ENCODE measurements around the gene KDM4E. TPM values are rescaled to one million over a fixed set of nuclear protein-coding genes. Genes with fewer than 3 reads are reported as not detected.

Gene KDM4E
- total and polyA plus RNA-seq, 3 donors from 2014 or later = 0.16 to 0.19 (median 0.17) TPM

GRCh38 chr11:95072948-95073347 is 47.9 kb downstream of the KDM4E start:
- Histone ChIP-seq H3K9me3 (no peaks in the 10 kb centered on the region), H3K27ac (no peak overlapping the region), H3K27me3 (no peaks in the 10 kb centered on the region), H3K36me3 (ENCODE audit: low read depth, missing control alignments) (no peaks in the 10 kb centered on the region), H3K4me1 (peaks cover 27% of the 10 kb centered on the region), H3K4me3 (no peak overlapping the region)
- intact Hi-C loops (cut with DNase I; ENCODE audit: low total_unique reads) = no loop called here
- no peak for DNase-seq
- no peak for TF ChIP-seq CTCF (IDR thresholded peaks at IDR 0.05)
- no peak for TF ChIP-seq POLR2A (IDR thresholded peaks at IDR 0.05)

- intact Hi-C loops (cut with DNase I; ENCODE audit: low total_unique reads) = no loop called here
- Histone ChIP-seq H3K27ac (peak overlapping the region in 1 of 2 donors; percentile 28), H3K4me1 (peaks cover 21% of the 10 kb centered on the region), H3K4me3 (no peak overlapping the region), H3K9me3 (no peaks in the 10 kb centered on the region), H3K27me3 (no peaks in the 10 kb centered on the region), H3K36me3 (ENCODE audit: low read depth, missing control alignments) (no peaks in the 10 kb centered on the region)
- DNase-seq = peak; percentile 91
- TF ChIP-seq CTCF (IDR thresholded peaks at IDR 0.05) (no peak), POLR2A (IDR thresholded peaks at IDR 0.05) (no peak)
- 30 to 42% methylated on average over 8 of the region's 8 CpGs for WGBS, 2 donors
Measured at GRCh38 chr11:95074792-95075563, 49.9 kb downstream of the KDM4E start.

- Histone ChIP-seq H3K4me1 (peaks cover 24% of the 10 kb centered on the region), H3K27ac (peak overlapping the region in 1 of 2 donors; percentile 11), H3K9me3 (no peaks in the 10 kb centered on the region), H3K4me3 (no peak overlapping the region), H3K36me3 (ENCODE audit: low read depth, missing control alignments) (no peaks in the 10 kb centered on the region), H3K27me3 (no peaks in the 10 kb centered on the region)
- DNase-seq = peak; percentile 51
- intact Hi-C loops (cut with DNase I; ENCODE audit: low total_unique reads) = no loop called here
- TF ChIP-seq CTCF (IDR thresholded peaks at IDR 0.05) (no peak), POLR2A (IDR thresholded peaks at IDR 0.05) (no peak)
- WGBS, 2 donors = 12 to 17% methylated on average over 1 of the region's 1 CpG
Measured at GRCh38 chr11:95076416-95076815, 51.4 kb downstream of the KDM4E start.

GRCh38 chr11:95076981-95077380 is 51.9 kb downstream of the KDM4E start:
- no peaks in the 10 kb centered on the region for H3K36me3 ChIP-seq (ENCODE audit: low read depth, missing control alignments)
- no peak for DNase-seq
- H3K27me3 ChIP-seq = no peaks in the 10 kb centered on the region
- TF ChIP-seq CTCF (IDR thresholded peaks at IDR 0.05) (no peak), POLR2A (IDR thresholded peaks at IDR 0.05) (no peak)
- peak overlapping the region in 1 of 2 donors; percentile 11 for H3K27ac ChIP-seq
- H3K9me3 ChIP-seq = no peaks in the 10 kb centered on the region
- H3K4me3 ChIP-seq = no peak overlapping the region
- peaks cover 24% of the 10 kb centered on the region for H3K4me1 ChIP-seq
- intact Hi-C loops (cut with DNase I; ENCODE audit: low total_unique reads) = no loop called here

Other genes starting within 250 kb of the KDM4E start
- 10 to 100 TPM; 59.2 to 81.8 TPM for gene CWC15, start 51.7 kb upstream of the KDM4E start, total RNA-seq
- gene CWC15, start 51.7 kb upstream of the KDM4E start, polyA plus RNA-seq (ENCODE audit: insufficient read depth, low read depth, low replicate concordance) = 101 TPM
- gene KDM4D, start 51.5 kb upstream of the KDM4E start, total RNA-seq = 10 to 100 TPM; 43.9 to 44.2 TPM
- gene KDM4D, start 51.5 kb upstream of the KDM4E start, polyA plus RNA-seq (ENCODE audit: insufficient read depth, low read depth, low replicate concordance) = 96.1 TPM
- gene KDM4F, start 24.2 kb downstream of the KDM4E start, total RNA-seq = under 1 TPM in 1 of 2 donors, not detected in 1; 0.55 TPM
- gene KDM4F, start 24.2 kb downstream of the KDM4E start, polyA plus RNA-seq (ENCODE audit: insufficient read depth, low read depth, low replicate concordance) = not detected
- gene SRSF8, start 41.7 kb downstream of the KDM4E start, total RNA-seq = 10 to 100 TPM; 32.5 to 37.2 TPM
- 30.0 TPM for gene SRSF8, start 41.7 kb downstream of the KDM4E start, polyA plus RNA-seq (ENCODE audit: insufficient read depth, low read depth, low replicate concordance)
- gene ENDOD1, start 64.6 kb downstream of the KDM4E start, total RNA-seq = 10 to 100 TPM; 55.6 to 71.8 TPM
- 28.9 TPM for gene ENDOD1, start 64.6 kb downstream of the KDM4E start, polyA plus RNA-seq (ENCODE audit: insufficient read depth, low read depth, low replicate concordance)
- 10 to 100 TPM; 27.5 to 66.9 TPM for gene SESN3, start 205.9 kb downstream of the KDM4E start, total RNA-seq
- gene SESN3, start 205.9 kb downstream of the KDM4E start, polyA plus RNA-seq (ENCODE audit: insufficient read depth, low read depth, low replicate concordance) = 106 TPM